GM18508 (cell line): ENCODE data around the gene METTL16.

Experiments
- ATAC-seq: cut with Tn5 transposase; IDR thresholded peaks from one replicate; pipeline ENCODE4 v1.9.1; 2021; ENCODE audit warnings: moderate number of reproducible peaks; ENCODE audit not compliant: insufficient read depth, unreplicated experiment

The METTL16 gene

DNA sequence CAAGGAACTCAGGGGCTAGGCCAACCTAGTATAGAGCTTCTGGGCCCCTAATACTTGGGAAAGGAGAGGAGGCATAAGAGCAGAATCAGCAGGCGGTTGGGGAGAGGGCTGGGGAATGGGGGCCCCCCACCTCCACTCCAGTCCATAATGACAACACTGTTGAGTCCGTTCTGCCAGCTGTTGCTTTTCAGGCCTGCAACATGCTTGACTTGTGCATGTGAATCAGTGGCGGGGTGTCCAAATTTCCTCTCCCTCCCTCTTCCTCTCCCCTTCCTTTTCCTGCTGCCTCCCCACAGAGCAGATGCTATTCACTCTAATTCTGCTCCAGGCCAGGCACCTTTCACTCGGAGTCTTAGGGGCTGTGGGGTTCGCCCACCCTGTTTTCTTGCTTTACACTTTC, 142.6 kb downstream of the METTL16 start:
- no peak for ATAC-seq

DNA sequence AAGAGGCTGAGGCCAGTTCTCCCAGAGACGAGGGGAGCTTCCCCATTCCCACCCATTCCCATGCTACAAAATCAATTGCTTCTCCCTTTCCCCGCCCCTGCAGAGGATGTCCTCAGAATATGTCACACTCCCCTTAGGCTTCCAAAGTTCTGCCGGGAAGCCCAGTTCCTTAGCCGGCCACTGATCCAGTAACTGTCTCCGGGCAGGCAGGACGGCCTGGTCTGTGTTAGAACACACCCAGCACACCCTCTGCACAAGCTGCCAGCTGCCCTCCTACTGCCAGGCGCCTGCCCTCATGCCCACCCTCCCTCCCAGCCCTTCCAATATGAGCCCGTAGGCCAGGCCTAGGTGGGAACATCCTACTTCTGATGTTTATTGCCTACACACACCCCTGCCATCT, 143.3 kb downstream of the METTL16 start:
- no peak for ATAC-seq

DNA sequence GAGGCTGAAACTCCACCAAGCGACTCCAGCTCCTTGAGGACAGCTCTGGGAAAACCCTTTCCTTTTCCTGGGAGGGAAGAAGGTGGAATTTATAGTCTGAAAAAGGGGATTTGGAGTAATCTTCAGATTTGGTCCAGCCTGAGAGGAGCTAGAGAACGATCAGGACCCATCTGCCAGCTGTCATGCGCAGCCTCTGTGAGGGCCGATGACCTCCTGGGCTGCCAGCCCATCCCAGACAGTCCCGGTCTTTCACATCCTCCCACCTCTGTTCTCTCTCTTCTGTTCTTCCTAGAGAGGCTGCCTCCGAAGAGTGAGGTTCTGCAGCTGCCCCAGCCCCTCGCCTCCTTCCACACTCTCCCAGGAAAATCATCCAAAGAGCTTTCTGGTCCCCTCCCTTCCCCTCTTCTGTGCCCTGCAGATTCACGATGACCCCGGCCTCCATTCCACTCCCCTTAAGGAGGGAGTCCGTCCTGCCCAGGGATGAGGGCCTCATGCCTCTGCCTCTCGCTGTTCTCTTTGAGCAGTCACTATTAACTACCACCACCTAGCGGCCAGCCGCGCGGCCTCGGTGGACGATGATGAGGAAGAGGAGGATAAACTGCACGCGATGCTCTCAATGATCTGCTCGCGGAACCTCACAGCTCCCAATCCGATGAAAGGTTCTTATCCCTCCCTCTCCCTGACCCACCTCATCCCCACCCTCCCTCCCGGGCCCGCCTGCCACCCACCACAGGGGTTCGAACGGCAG, 144.8 kb downstream of the METTL16 start:
- no peak for ATAC-seq
